CD14-positive monocyte (primary cell): ENCODE measurements around the gene ZBTB26. TPM values are rescaled to one million over a fixed set of nuclear protein-coding genes. Genes with fewer than 3 reads are reported as not detected.

ENCODE experiments used
- DNase-seq, 3 donors: peaks; one replicate each; pipeline ENCODE4 v3.0.0-alpha.2; 2011 to 2022
- H2AFZ ChIP-seq: 2 replicates; pipeline ENCODE4 v1.6.0; 2012; ENCODE audit warnings: mild to moderate bottlenecking, low read depth, low read length, inconsistent platforms; ENCODE audit not compliant: insufficient read depth, poor library complexity, severe bottlenecking
- H3K27ac ChIP-seq, 2 donors: 1 replicate in 1 of 2; 2 replicates in 1 of 2; pipeline ENCODE4 v1.5.1; 2012 to 2013; ENCODE audit warnings: low read length in 2 of 2, control low read depth in 1 of 2, inconsistent platforms in 1 of 2, low read depth in 1 of 2, mild to moderate bottlenecking in 1 of 2
- H3K27me3 ChIP-seq, 2 donors: one replicate each; pipeline versions ENCODE4 v1.6.0 to v1.6.1; 2011 to 2013; ENCODE audit warnings: low read length in 2 of 2; ENCODE audit not compliant: control insufficient read depth in 2 of 2, insufficient read depth in 2 of 2
- H3K36me3 ChIP-seq, 2 donors: replicated peaks in 1 of 2; 1 replicate in 1 of 2; 2 replicates in 1 of 2; pipeline versions ENCODE4 v1.5.1 to v1.6.1; 2012 to 2013; ENCODE audit warnings: low read length in 2 of 2, control low read depth in 1 of 2, inconsistent platforms in 1 of 2, mild to moderate bottlenecking in 1 of 2; ENCODE audit not compliant: insufficient read depth in 2 of 2, control insufficient read depth in 1 of 2
- H3K4me1 ChIP-seq, 2 donors: 1 replicate in 1 of 2; 2 replicates in 1 of 2; pipeline versions ENCODE4 v1.5.1 to v1.6.1; 2012 to 2013; ENCODE audit warnings: low read length in 2 of 2, control low read depth in 1 of 2, inconsistent platforms in 1 of 2, mild to moderate bottlenecking in 1 of 2, moderate library complexity in 1 of 2; ENCODE audit not compliant: insufficient read depth in 2 of 2, control insufficient read depth in 1 of 2
- H3K4me2 ChIP-seq: replicated peaks from 2 replicates; pipeline ENCODE3; 2012; ENCODE audit warnings: low read length, moderate library complexity, mild to moderate bottlenecking; ENCODE audit not compliant: poor library complexity, severe bottlenecking; ENCODE audit errors: extremely low read depth
- H3K4me3 ChIP-seq, 3 experiments: fragments of 200-600 bp in 1 of 3; sonication (generic) in 1 of 3; replicated peaks in 1 of 3; 1 replicate in 2 of 3; 2 replicates in 1 of 3; pipeline ENCODE4 v1.5.1; 2011 to 2013; ENCODE audit warnings: low read length in 3 of 3, mild to moderate bottlenecking in 3 of 3, control low read depth in 2 of 3, low read depth in 2 of 3, inconsistent platforms in 1 of 3, moderate library complexity in 1 of 3
- H3K79me2 ChIP-seq: 2 replicates; pipeline ENCODE4 v1.6.0; 2012; ENCODE audit warnings: mild to moderate bottlenecking, control low read depth, inconsistent platforms, low read length, moderate library complexity; ENCODE audit not compliant: insufficient read depth
- H3K9ac ChIP-seq: 2 replicates; pipeline ENCODE4 v1.6.0; 2017; ENCODE audit warnings: low read length, mild to moderate bottlenecking; ENCODE audit not compliant: insufficient read depth, poor library complexity, severe bottlenecking
- H3K9me3 ChIP-seq, 2 donors: replicated peaks in 1 of 2; 1 replicate in 1 of 2; 2 replicates in 1 of 2; pipeline versions ENCODE4 v1.5.1 to v1.6.1; 2012 to 2013; ENCODE audit warnings: low read length in 2 of 2, control low read depth in 1 of 2; ENCODE audit not compliant: control insufficient read depth in 1 of 2, insufficient read depth in 1 of 2
- H4K20me1 ChIP-seq: 2 replicates; pipeline ENCODE4 v1.6.0; 2012; ENCODE audit warnings: mild to moderate bottlenecking, low read length, control low read depth, moderate library complexity; ENCODE audit not compliant: insufficient read depth
- H3K27ac Mint-ChIP-seq, 7 donors: one replicate each; pipeline ENCODE4 v1.8.0; 2020; ENCODE audit warnings: mild to moderate bottlenecking in 7 of 7, mixed read lengths in 7 of 7, moderate library complexity in 6 of 7, inconsistent platforms in 2 of 7
- H3K27me3 Mint-ChIP-seq, 3 donors: one replicate each; pipeline ENCODE4 v1.8.0; 2021 to 2022; ENCODE audit warnings: low read depth in 3 of 3, mild to moderate bottlenecking in 3 of 3, mixed read lengths in 3 of 3, moderate library complexity in 3 of 3, inconsistent platforms in 1 of 3
- H3K36me3 Mint-ChIP-seq, 2 donors: one replicate each; pipeline ENCODE4 v1.8.0; 2020; ENCODE audit warnings: mixed read lengths in 2 of 2, inconsistent platforms in 1 of 2, mild to moderate bottlenecking in 1 of 2
- H3K4me1 Mint-ChIP-seq: one replicate; pipeline ENCODE4 v1.8.0; 2020; ENCODE audit warnings: mild to moderate bottlenecking, mixed read lengths
- H3K4me3 Mint-ChIP-seq, 2 donors: one replicate each; pipeline ENCODE4 v1.8.0; 2020; ENCODE audit warnings: mild to moderate bottlenecking in 2 of 2, mixed read lengths in 2 of 2, moderate library complexity in 1 of 2
- H3K9me3 Mint-ChIP-seq, 7 donors: one replicate each; pipeline ENCODE4 v1.8.0; 2020 to 2022; ENCODE audit warnings: mixed read lengths in 7 of 7, mild to moderate bottlenecking in 6 of 7, moderate library complexity in 6 of 7, inconsistent platforms in 2 of 7
- WGBS: methylation state at CpG from one replicate; pipeline ENCODE4 v1.1.5; 2013; ENCODE audit warnings: missing lambda C conversion rate; ENCODE audit not compliant: insufficient coverage; 5-methylcytosine and 5-hydroxymethylcytosine counted together
- intact Hi-C, 2 donors: fragments of 100-400 bp; cut with micrococcal nuclease; formaldehyde crosslinking; loops; one replicate each; pipeline versions ENCODE4 v1.15.0 to v1.15.1; 2023
- polyA plus RNA-seq, 3 donors: library from polyadenylated mRNA; depleted of rRNA in 1 of 3; unstranded in 2 of 3; stranded (reverse) in 1 of 3; fragments of 300-500 nt in 2 of 3; fragments of >200 nt in 1 of 3; fragmentation: Illumina TruSeq in 2 of 3; gene quantifications; 1 replicate in 2 of 3; 2 replicates in 1 of 3; pipeline ENCODE4 v1.2.3, GENCODE V29; 2012 to 2021
- TF ChIP-seq, protein P1 (sequence below): fragments of 200-600 bp; IDR thresholded peaks from one replicate; pipeline ENCODE4 v1.8.0; 2022; ENCODE audit warnings: antibody characterized with exemption, mild to moderate bottlenecking

ZBTB26 gene
- polyA plus RNA-seq, 3 donors: 0.42 to 5.1 (median 0.48) TPM

DNA sequence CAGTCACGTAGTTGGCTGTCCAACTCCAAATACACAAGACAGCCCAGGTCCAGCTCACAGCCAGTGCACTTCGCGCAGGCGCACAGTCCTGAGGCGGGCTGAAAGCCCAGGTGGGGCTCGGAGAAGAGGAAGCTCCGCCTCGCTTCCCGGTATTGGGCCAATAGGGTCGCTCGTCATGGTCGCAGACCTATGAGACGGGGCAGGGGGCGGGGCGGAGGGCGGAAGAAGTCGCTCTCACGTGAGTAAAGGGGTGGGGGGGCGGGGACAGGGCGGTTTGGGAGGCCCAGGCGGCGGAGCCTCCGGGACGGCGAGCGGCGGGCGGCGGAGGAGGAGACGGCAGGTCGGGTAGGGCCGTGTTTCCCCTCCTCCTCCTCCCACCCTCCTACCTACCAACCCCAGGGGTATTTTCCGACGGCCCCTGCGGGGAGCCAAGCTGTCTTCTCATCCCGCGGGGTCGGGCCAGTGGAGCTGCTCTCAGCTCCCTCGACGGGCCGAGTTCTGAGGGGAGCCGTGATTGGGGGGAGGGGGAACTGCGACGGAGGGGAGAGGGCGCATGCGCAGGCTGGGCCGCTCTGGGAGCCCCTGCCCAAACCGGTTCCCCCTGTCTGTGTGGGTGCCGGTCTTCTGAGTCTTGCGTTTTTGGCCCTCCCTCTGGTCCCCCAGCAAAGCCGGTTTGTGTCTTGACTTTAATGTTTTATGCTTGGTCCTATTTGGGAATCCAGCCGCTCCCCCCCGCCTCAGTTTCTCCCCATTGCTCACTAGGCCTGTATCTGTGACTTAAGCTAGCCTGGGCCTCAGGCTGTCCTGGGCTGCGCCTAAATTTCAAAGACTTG, 9.7 kb upstream of the ZBTB26 start, which contains the start of gene RABGAP1:
TSS of gene RABGAP1 (plus strand) at position 272 of the 833 bp plus-strand sequence. CDS start 16,040 bp downstream, outside the sequence.
- Mint-ChIP-seq H3K36me3 (peaks cover 31 to 32% of the 10 kb centered on the region in 2 donors), H3K4me1 (peaks cover 50% of the 10 kb centered on the region), H3K27me3 (peaks cover 0 to 2% (median 0%) of the 10 kb centered on the region in 3 donors), H3K9me3 (peaks cover 0 to 2% (median 0%) of the 10 kb centered on the region in 7 donors), H3K4me3 (peak within 1 kb of the TSS; percentile 92 to 98), H3K27ac (peak within 1 kb of the TSS; percentile 87 to 95 (median 94))
- DNase-seq: peak; percentile 98 to 99 (median 99)
- intact Hi-C loops: loop anchor here (2.0 to 5.0 kb wide), 2 partner anchors 36 to 39 kb away; partner anchors contain the start of gene RC3H2 (in 1 of the 2)
- Histone ChIP-seq H3K36me3 (peaks cover 8 to 41% of the 10 kb centered on the region in 2 donors), H3K9ac (peak within 1 kb of the TSS; percentile 93), H4K20me1 (peaks cover 47% of the 10 kb centered on the region), H3K4me1 (peaks cover 35 to 40% of the 10 kb centered on the region in 2 donors), H3K27me3 (no peaks in the 10 kb centered on the region), H3K4me3 (peak within 1 kb of the TSS; percentile 47 to 82 (median 69)), H3K9me3 (no peaks in the 10 kb centered on the region), H3K79me2 (peaks cover 66% of the 10 kb centered on the region), H3K27ac (peak within 1 kb of the TSS; percentile 69 to 91), H3K4me2 (peak within 1 kb of the TSS; percentile 87), H2AFZ (peak within 1 kb of the TSS; percentile 80)
- WGBS: 0% methylated on average over 25 of the region's 54 CpGs
- TF ChIP-seq, protein P1, sequence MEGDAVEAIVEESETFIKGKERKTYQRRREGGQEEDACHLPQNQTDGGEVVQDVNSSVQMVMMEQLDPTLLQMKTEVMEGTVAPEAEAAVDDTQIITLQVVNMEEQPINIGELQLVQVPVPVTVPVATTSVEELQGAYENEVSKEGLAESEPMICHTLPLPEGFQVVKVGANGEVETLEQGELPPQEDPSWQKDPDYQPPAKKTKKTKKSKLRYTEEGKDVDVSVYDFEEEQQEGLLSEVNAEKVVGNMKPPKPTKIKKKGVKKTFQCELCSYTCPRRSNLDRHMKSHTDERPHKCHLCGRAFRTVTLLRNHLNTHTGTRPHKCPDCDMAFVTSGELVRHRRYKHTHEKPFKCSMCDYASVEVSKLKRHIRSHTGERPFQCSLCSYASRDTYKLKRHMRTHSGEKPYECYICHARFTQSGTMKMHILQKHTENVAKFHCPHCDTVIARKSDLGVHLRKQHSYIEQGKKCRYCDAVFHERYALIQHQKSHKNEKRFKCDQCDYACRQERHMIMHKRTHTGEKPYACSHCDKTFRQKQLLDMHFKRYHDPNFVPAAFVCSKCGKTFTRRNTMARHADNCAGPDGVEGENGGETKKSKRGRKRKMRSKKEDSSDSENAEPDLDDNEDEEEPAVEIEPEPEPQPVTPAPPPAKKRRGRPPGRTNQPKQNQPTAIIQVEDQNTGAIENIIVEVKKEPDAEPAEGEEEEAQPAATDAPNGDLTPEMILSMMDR: no peak

DNA sequence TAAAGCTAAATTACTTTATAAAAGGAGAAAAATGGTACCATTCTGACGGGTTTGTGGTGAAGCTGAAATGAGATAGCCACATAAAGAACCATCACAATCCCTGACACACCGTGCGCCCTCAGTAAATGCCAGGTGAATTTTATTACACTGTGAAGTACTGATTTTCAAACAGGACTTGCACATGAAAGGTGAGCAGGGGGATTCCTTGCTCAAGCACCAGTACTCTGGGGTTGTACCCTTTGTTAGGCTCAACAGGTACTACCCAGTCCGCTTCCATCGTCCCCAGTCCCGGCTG, 9.1 kb upstream of the ZBTB26 start:
- Histone ChIP-seq H2AFZ (peak overlapping the region; percentile 80), H3K4me1 (peaks cover 35 to 40% of the 10 kb centered on the region in 2 donors), H3K4me2 (peak overlapping the region; percentile 72), H3K36me3 (peaks cover 8 to 37% of the 10 kb centered on the region in 2 donors), H3K27me3 (no peaks in the 10 kb centered on the region), H3K27ac (peak overlapping the region; percentile 38 to 82), H3K9me3 (no peaks in the 10 kb centered on the region), H4K20me1 (peaks cover 42% of the 10 kb centered on the region), H3K4me3 (peak overlapping the region; percentile 1 to 82 (median 46)), H3K9ac (peak overlapping the region; percentile 52), H3K79me2 (peaks cover 66% of the 10 kb centered on the region)
- Mint-ChIP-seq H3K4me1 (peaks cover 45% of the 10 kb centered on the region), H3K9me3 (peaks cover 0 to 2% (median 0%) of the 10 kb centered on the region in 7 donors), H3K36me3 (peaks cover 26 to 30% of the 10 kb centered on the region in 2 donors), H3K4me3 (peak overlapping the region; percentile 85 to 92), H3K27me3 (peaks cover 0 to 2% (median 0%) of the 10 kb centered on the region in 3 donors), H3K27ac (peak overlapping the region; percentile 82 to 95 (median 92))
- intact Hi-C loops: loop anchor here (2.0 to 5.0 kb wide), 2 partner anchors 36 to 38 kb away; partner anchors contain the start of gene RC3H2 (in 1 of the 2)
- DNase-seq: no peak
- WGBS: 4% methylated on average over 3 of the region's 6 CpGs
- TF ChIP-seq, protein P1: no peak
